Measurements from ENCODE around the gene IRS1. TPM values are rescaled to one million over a fixed set of nuclear protein-coding genes. Genes with fewer than 3 reads are reported as not detected.

Gene IRS1
- total and polyA plus RNA-seq, 4 donors, result 3.1 to 36.7 (median 7.9) TPM

- Histone ChIP-seq H3K4me3 (no peak overlapping the region), H3K27ac (ENCODE audit: low read depth in 1 of 2, low read length in 1 of 2) (no peak overlapping the region), H3K9ac (ENCODE audit: insufficient read depth in 1 of 2, low read length in 2 of 2) (no peak overlapping the region), H3K4me1 (ENCODE audit: control insufficient read depth in 5 of 5, insufficient read depth in 5 of 5, low read length in 5 of 5) (no peaks in the 10 kb centered on the region), H3K36me3 (ENCODE audit: control insufficient read depth in 4 of 4, insufficient read depth in 4 of 4, low read length in 4 of 4) (no peaks in the 10 kb centered on the region), H3K9me3 (ENCODE audit: control insufficient read depth in 4 of 4, insufficient read depth in 3 of 4, low read length in 3 of 4) (peaks cover 0 to 2% (median 0%) of the 10 kb centered on the region in 4 donors), H3K27me3 (ENCODE audit: control insufficient read depth in 3 of 3, insufficient read depth in 3 of 3, low read length in 2 of 3) (no peaks in the 10 kb centered on the region)
- TF ChIP-seq, protein P1, sequence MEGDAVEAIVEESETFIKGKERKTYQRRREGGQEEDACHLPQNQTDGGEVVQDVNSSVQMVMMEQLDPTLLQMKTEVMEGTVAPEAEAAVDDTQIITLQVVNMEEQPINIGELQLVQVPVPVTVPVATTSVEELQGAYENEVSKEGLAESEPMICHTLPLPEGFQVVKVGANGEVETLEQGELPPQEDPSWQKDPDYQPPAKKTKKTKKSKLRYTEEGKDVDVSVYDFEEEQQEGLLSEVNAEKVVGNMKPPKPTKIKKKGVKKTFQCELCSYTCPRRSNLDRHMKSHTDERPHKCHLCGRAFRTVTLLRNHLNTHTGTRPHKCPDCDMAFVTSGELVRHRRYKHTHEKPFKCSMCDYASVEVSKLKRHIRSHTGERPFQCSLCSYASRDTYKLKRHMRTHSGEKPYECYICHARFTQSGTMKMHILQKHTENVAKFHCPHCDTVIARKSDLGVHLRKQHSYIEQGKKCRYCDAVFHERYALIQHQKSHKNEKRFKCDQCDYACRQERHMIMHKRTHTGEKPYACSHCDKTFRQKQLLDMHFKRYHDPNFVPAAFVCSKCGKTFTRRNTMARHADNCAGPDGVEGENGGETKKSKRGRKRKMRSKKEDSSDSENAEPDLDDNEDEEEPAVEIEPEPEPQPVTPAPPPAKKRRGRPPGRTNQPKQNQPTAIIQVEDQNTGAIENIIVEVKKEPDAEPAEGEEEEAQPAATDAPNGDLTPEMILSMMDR (IDR thresholded peaks at IDR 0.05; ENCODE audit: control extremely low read depth, extremely low read depth), result no peak
- ATAC-seq (ENCODE audit: insufficient read depth, low FRiP score) (no peak), DNase-seq (no peak)
- WGBS, 2 donors, result 55 to 58% methylated on average over 3 of the region's 3 CpGs
Observed at GRCh38 chr2:226818930-226819329, 19.3 kb upstream of the IRS1 start.

- Histone ChIP-seq H3K4me3 (no peak overlapping the region), H3K27me3 (ENCODE audit: control insufficient read depth in 3 of 3, insufficient read depth in 3 of 3, low read length in 2 of 3) (no peaks in the 10 kb centered on the region), H3K9ac (ENCODE audit: insufficient read depth in 1 of 2, low read length in 2 of 2) (no peak overlapping the region), H3K36me3 (ENCODE audit: control insufficient read depth in 4 of 4, insufficient read depth in 4 of 4, low read length in 4 of 4) (no peaks in the 10 kb centered on the region), H3K9me3 (ENCODE audit: control insufficient read depth in 4 of 4, insufficient read depth in 3 of 4, low read length in 3 of 4) (peaks cover 0 to 2% (median 0%) of the 10 kb centered on the region in 4 donors), H3K27ac (ENCODE audit: low read depth in 1 of 2, low read length in 1 of 2) (no peak overlapping the region), H3K4me1 (ENCODE audit: control insufficient read depth in 5 of 5, insufficient read depth in 5 of 5, low read length in 5 of 5) (no peaks in the 10 kb centered on the region)
- 92 to 93% methylated on average over 1 of the region's 1 CpG for WGBS, 2 donors
- ATAC-seq (ENCODE audit: insufficient read depth, low FRiP score) (no peak), DNase-seq (no peak)
- TF ChIP-seq, protein P1 (IDR thresholded peaks at IDR 0.05; ENCODE audit: control extremely low read depth, extremely low read depth), result no peak
Observed at GRCh38 chr2:226813148-226813701, 13.6 kb upstream of the IRS1 start.

GRCh38 chr2:226803410-226803809 lies 3.8 kb upstream of the IRS1 start:
- no peak overlapping the region for H3K4me3 ChIP-seq
- H3K9me3 ChIP-seq (ENCODE audit: control insufficient read depth in 4 of 4, insufficient read depth in 3 of 4, low read length in 3 of 4), result no peaks in the 10 kb centered on the region
- TF ChIP-seq, protein P1 (IDR thresholded peaks at IDR 0.05; ENCODE audit: control extremely low read depth, extremely low read depth), result no peak
- WGBS, 2 donors, result 72 to 83% methylated on average over 1 of the region's 1 CpG
- no peak overlapping the region for H3K27ac ChIP-seq (ENCODE audit: low read depth in 1 of 2, low read length in 1 of 2)
- H3K27me3 ChIP-seq (ENCODE audit: control insufficient read depth in 3 of 3, insufficient read depth in 3 of 3, low read length in 2 of 3), result no peaks in the 10 kb centered on the region
- H3K4me1 ChIP-seq (ENCODE audit: control insufficient read depth in 5 of 5, insufficient read depth in 5 of 5, low read length in 5 of 5), result peaks cover 0 to 19% (median 1%) of the 10 kb centered on the region in 5 donors
- ATAC-seq (ENCODE audit: insufficient read depth, low FRiP score) (no peak), DNase-seq (no peak)
- H3K9ac ChIP-seq (ENCODE audit: insufficient read depth in 1 of 2, low read length in 2 of 2), result no peak overlapping the region
- peaks cover 0 to 3% (median 0%) of the 10 kb centered on the region in 4 donors for H3K36me3 ChIP-seq (ENCODE audit: control insufficient read depth in 4 of 4, insufficient read depth in 4 of 4, low read length in 4 of 4)

- 0% methylated on average over 4 of the region's 4 CpGs for WGBS, 2 donors
- Histone ChIP-seq H3K36me3 (ENCODE audit: control insufficient read depth in 4 of 4, insufficient read depth in 4 of 4, low read length in 4 of 4) (peaks cover 0 to 12% (median 2%) of the 10 kb centered on the region in 4 donors), H3K9ac (ENCODE audit: insufficient read depth in 1 of 2, low read length in 2 of 2) (no peak overlapping the region), H3K27ac (ENCODE audit: low read depth in 1 of 2, low read length in 1 of 2) (no peak overlapping the region), H3K27me3 (ENCODE audit: control insufficient read depth in 3 of 3, insufficient read depth in 3 of 3, low read length in 2 of 3) (no peaks in the 10 kb centered on the region), H3K4me1 (ENCODE audit: control insufficient read depth in 5 of 5, insufficient read depth in 5 of 5, low read length in 5 of 5) (peaks cover 0 to 19% (median 4%) of the 10 kb centered on the region in 5 donors), H3K9me3 (ENCODE audit: control insufficient read depth in 4 of 4, insufficient read depth in 3 of 4, low read length in 3 of 4) (peaks cover 0 to 4% (median 0%) of the 10 kb centered on the region in 4 donors), H3K4me3 (no peak overlapping the region)
- DNase-seq (peak in 2 of 3 donors; percentile 92 to 95), ATAC-seq (ENCODE audit: insufficient read depth, low FRiP score) (no peak)
- TF ChIP-seq, protein P1 (IDR thresholded peaks at IDR 0.05; ENCODE audit: control extremely low read depth, extremely low read depth), result peak; percentile 58
Observed at GRCh38 chr2:226802573-226802972, 3.0 kb upstream of the IRS1 start.

Measured in lung (tissue), 12 donors.